Measurements from ENCODE around the gene CA12. TPM values are rescaled to one million over a fixed set of nuclear protein-coding genes. Genes with fewer than 3 reads are reported as not detected.

CA12 gene
- total and polyA plus RNA-seq, 10 of the 15 experiments (the other 5 are each of a cell fraction or from before 2014, with no cell fraction given), result 0.03 to 0.10 TPM; not detected in 8

DNA sequence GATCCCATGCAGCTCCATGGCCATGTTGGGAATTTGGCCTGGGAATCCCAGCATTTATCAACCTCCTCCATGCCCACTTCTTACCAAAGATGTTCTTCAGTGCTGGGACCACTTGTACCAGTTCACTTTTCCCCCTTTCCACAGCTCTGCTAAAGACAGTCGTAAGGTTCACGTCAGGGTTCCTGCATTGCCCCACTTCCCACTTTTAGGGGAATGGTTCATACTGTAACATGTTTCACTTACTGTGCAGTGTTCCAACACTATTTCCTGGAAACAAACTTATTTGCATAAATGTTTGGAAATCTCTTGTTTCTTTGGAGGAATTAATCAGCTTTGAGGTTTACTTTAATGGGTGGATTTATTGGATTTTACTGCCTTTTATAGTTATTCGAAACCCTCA lies 87.3 kb downstream of the CA12 start (continued):
- TF ChIP-seq ZNF592 (IDR thresholded peaks at IDR 0.05), result no peak
- TF ChIP-seq POLR2AphosphoS2 (IDR thresholded peaks at IDR 0.05; ENCODE audit: low read depth, low read length), result no peak
- TF ChIP-seq KAT2A (conservative IDR thresholded peaks at IDR 0.05; ENCODE audit: control insufficient read depth, low read depth, low read length), result no peak

DNA sequence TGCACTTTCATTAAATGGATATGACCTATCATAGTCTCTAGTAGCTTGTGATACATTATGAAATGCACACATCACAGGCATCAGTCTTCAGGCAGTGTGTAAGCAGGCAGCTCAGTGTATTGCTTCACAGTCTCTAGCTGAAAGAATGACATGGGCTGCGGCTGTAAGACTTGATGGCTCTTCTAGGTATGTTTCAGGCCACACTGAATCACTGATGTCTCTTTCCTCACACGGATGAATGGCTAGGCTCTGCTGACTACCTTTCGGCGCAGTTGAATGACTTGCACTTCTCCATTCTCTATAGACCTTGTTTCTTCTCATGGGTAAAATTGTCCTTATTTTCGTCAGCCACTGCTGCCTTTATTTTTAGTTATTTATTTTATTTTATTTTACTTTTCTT lies 88.9 kb downstream of the CA12 start:
- DNase-seq (ENCODE audit: low read depth, low spot score), result no peak
- no peaks in the 10 kb centered on the region for H4K20me1 ChIP-seq (ENCODE audit: control insufficient read depth, insufficient read depth)
- WGBS (ENCODE audit: insufficient coverage, insufficient replicate concordance, low lambda C conversion rate, missing lambda C conversion rate), result 27% methylated on average over 5 of the region's 5 CpGs
- H2AFZ ChIP-seq (ENCODE audit: control insufficient read depth, low read depth, low read length), result no peak overlapping the region
- ChIA-PET POLR2A (no interaction called here), SMC1A (ENCODE audit: uncharacterized antibody, unreplicated experiment) (interaction anchor here (1.0 to 6.3 kb wide), 11 partner anchors 14 to 176 kb away, joined by 3 to 92 read pairs (median 7); partner anchors contain the start of gene RPS27L), CTCF (interaction anchor here (1.2 to 11.0 kb wide), 6 partner anchors 13 to 357 kb away, joined by 3 to 145 read pairs (median 8); no protein-coding TSS in a partner anchor), RAD21 (ENCODE audit: unreplicated experiment) (interaction anchor here (0.5 to 6.1 kb wide), 6 partner anchors 20 to 213 kb away, joined by 3 to 62 read pairs (median 4); no protein-coding TSS in a partner anchor)
- no peak for ATAC-seq
- no peak for FAIRE-seq
- intact Hi-C loops (cut with micrococcal nuclease; ENCODE audit: unreplicated experiment), result no loop called here
- H3K9ac ChIP-seq (ENCODE audit: control insufficient read depth, insufficient read depth, low read length), result no peak overlapping the region
- H3K4me3 ChIP-seq, result no peak overlapping the region
- in situ Hi-C loops (cut with MboI), result loop anchor here (5.0 to 25.0 kb wide), 3 partner anchors 110 to 775 kb away; partner anchors contain the start of gene FBXL22
- BruUV-seq (replicated peaks), result no TSS peak
- H3K36me3 ChIP-seq (ENCODE audit: control insufficient read depth in 2 of 2, insufficient read depth in 2 of 2, low read length in 1 of 2), result no peaks in the 10 kb centered on the region
- H3K27me3 ChIP-seq (replicated peaks in 1 of 2; ENCODE audit: control insufficient read depth in 2 of 2, insufficient read depth in 2 of 2, low read length in 1 of 2), result no peaks in the 10 kb centered on the region
- H3K9me3 ChIP-seq (replicated peaks; ENCODE audit: control insufficient read depth, insufficient read depth, low read length), result no peaks in the 10 kb centered on the region
- H3K4me1 ChIP-seq (ENCODE audit: control insufficient read depth, insufficient read depth, low read length), result peaks cover 6% of the 10 kb centered on the region; the same call in 1 of the 2 replicates
- no peak overlapping the region for H3K27ac ChIP-seq (ENCODE audit: control insufficient read depth, insufficient read depth)
- H3K79me2 ChIP-seq (ENCODE audit: control insufficient read depth, insufficient read depth, low read length), result no peaks in the 10 kb centered on the region
- H3K4me2 ChIP-seq (ENCODE audit: control insufficient read depth, insufficient read depth), result no peak overlapping the region; the same call in 1 of the 2 replicates
- TF ChIP-seq, protein P1, sequence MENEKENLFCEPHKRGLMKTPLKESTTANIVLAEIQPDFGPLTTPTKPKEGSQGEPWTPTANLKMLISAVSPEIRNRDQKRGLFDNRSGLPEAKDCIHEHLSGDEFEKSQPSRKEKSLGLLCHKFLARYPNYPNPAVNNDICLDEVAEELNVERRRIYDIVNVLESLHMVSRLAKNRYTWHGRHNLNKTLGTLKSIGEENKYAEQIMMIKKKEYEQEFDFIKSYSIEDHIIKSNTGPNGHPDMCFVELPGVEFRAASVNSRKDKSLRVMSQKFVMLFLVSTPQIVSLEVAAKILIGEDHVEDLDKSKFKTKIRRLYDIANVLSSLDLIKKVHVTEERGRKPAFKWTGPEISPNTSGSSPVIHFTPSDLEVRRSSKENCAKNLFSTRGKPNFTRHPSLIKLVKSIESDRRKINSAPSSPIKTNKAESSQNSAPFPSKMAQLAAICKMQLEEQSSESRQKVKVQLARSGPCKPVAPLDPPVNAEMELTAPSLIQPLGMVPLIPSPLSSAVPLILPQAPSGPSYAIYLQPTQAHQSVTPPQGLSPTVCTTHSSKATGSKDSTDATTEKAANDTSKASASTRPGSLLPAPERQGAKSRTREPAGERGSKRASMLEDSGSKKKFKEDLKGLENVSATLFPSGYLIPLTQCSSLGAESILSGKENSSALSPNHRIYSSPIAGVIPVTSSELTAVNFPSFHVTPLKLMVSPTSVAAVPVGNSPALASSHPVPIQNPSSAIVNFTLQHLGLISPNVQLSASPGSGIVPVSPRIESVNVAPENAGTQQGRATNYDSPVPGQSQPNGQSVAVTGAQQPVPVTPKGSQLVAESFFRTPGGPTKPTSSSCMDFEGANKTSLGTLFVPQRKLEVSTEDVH (IDR thresholded peaks at IDR 0.05; ENCODE audit: low read depth, partially characterized antibody), result no peak
- no peak for TF ChIP-seq JUNB (IDR thresholded peaks at IDR 0.05)
- no peak for TF ChIP-seq CREM (IDR thresholded peaks at IDR 0.05; ENCODE audit: low read depth)
- TF ChIP-seq NFYA (IDR thresholded peaks at IDR 0.05; ENCODE audit: borderline replicate concordance, low read depth, low read length), result no peak
- no peak for TF ChIP-seq PAX8 (IDR thresholded peaks at IDR 0.05)
- TF ChIP-seq YBX1 (IDR thresholded peaks at IDR 0.05), result no peak
- no peak for TF ChIP-seq ZNF274 (IDR thresholded peaks at IDR 0.05; ENCODE audit: insufficient read depth, insufficient read length)
- TF ChIP-seq POLR2AphosphoS5 (IDR thresholded peaks at IDR 0.05; ENCODE audit: low read length), result no peak
- no peak for TF ChIP-seq KDM1A (IDR thresholded peaks at IDR 0.05; ENCODE audit: borderline replicate concordance)
- no peak for TF ChIP-seq ASH2L (IDR thresholded peaks at IDR 0.05; ENCODE audit: borderline replicate concordance, low read depth)
